Measurements from ENCODE around the gene ADGRB2.

The ADGRB2 gene

DNA sequence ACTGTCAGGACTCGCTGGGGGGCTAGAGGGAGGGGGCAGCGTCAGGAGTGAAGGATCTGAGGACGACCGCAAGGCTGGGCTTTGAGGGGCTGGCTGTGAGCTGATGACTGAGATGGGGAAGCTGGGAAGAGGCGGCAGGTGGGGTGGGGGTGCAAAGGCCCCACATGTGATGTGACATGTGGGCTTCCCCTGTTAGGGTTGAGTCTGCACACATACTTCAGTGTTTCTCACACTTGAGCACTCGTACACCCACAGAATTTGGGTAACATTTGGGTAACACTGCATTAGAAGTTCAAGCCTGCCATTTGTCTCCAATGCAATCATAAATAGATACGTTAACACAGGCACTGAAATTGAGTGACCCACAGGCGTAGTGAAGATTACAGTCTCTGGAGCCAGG, 76.5 kb downstream of the ADGRB2 start:
- H3K4me3 ChIP-seq (ENCODE audit: low read depth, low read length): no peak overlapping the region
- ChIA-PET CTCF (interaction anchor here (0.7 to 1.2 kb wide), 2 partner anchors 13 to 58 kb away, joined by 5 to 8 read pairs; no protein-coding TSS in a partner anchor), POLR2A (no interaction called here)
- H3K27ac ChIP-seq (ENCODE audit: extremely low read depth, low read depth, low read length): no peak overlapping the region
- 0 out of 2 replicates have a peak, but pooled peaks have one; percentile 16 for TF ChIP-seq GLIS2 (tag by site-specific recombination; IDR thresholded peaks at IDR 0.05)
- TF ChIP-seq, protein P1, sequence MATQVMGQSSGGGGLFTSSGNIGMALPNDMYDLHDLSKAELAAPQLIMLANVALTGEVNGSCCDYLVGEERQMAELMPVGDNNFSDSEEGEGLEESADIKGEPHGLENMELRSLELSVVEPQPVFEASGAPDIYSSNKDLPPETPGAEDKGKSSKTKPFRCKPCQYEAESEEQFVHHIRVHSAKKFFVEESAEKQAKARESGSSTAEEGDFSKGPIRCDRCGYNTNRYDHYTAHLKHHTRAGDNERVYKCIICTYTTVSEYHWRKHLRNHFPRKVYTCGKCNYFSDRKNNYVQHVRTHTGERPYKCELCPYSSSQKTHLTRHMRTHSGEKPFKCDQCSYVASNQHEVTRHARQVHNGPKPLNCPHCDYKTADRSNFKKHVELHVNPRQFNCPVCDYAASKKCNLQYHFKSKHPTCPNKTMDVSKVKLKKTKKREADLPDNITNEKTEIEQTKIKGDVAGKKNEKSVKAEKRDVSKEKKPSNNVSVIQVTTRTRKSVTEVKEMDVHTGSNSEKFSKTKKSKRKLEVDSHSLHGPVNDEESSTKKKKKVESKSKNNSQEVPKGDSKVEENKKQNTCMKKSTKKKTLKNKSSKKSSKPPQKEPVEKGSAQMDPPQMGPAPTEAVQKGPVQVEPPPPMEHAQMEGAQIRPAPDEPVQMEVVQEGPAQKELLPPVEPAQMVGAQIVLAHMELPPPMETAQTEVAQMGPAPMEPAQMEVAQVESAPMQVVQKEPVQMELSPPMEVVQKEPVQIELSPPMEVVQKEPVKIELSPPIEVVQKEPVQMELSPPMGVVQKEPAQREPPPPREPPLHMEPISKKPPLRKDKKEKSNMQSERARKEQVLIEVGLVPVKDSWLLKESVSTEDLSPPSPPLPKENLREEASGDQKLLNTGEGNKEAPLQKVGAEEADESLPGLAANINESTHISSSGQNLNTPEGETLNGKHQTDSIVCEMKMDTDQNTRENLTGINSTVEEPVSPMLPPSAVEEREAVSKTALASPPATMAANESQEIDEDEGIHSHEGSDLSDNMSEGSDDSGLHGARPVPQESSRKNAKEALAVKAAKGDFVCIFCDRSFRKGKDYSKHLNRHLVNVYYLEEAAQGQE (tag by site-specific recombination; IDR thresholded peaks at IDR 0.05): no peak
- no peaks in the 10 kb centered on the region for H3K4me1 ChIP-seq (ENCODE audit: control insufficient read depth, insufficient read depth, low read length)
- H3K9me3 ChIP-seq (ENCODE audit: control insufficient read depth, insufficient read depth, low read depth, low read length): no peaks in the 10 kb centered on the region
- no peaks in the 10 kb centered on the region for H3K36me3 ChIP-seq (ENCODE audit: control insufficient read depth in 2 of 2, insufficient read depth in 1 of 2, low read length in 2 of 2)

DNA sequence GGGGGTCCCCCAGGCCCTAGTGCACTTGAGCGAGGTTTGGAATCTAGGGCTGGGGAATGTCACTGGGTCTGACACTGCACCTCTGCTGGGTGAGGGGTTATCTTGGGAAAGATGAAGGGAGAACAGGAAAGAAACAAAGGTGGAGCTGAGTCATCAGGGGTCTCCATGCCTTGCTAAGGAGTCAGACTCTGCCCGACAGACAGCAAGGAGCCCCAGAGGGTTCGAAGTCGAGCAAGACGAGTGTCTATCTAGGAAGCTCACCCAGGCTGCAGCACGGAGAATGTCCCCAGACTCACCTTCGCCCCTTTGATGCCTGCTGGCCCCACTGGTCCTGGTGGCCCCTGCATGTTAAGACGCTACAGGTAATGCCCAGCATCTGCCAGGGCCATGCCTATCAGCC, 78.3 kb downstream of the ADGRB2 start:
- H3K36me3 ChIP-seq (ENCODE audit: control insufficient read depth in 2 of 2, insufficient read depth in 1 of 2, low read length in 2 of 2): no peaks in the 10 kb centered on the region
- CTCF ChIA-PET: interaction anchor here (0.6 to 1.1 kb wide), 3 partner anchors 98 to 356 kb away, joined by 3 read pairs; no protein-coding TSS in a partner anchor
- no peak overlapping the region for H3K27ac ChIP-seq (ENCODE audit: extremely low read depth, low read depth, low read length)
- no peaks in the 10 kb centered on the region for H3K4me1 ChIP-seq (ENCODE audit: control insufficient read depth, insufficient read depth, low read length)
- POLR2A ChIA-PET: no interaction called here
- TF ChIP-seq, protein P2, sequence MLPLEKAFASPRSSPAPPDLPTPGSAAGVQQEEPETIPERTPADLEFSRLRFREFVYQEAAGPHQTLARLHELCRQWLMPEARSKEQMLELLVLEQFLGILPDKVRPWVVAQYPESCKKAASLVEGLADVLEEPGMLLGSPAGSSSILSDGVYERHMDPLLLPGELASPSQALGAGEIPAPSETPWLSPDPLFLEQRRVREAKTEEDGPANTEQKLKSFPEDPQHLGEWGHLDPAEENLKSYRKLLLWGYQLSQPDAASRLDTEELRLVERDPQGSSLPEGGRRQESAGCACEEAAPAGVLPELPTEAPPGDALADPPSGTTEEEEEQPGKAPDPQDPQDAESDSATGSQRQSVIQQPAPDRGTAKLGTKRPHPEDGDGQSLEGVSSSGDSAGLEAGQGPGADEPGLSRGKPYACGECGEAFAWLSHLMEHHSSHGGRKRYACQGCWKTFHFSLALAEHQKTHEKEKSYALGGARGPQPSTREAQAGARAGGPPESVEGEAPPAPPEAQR (tag by site-specific recombination; IDR thresholded peaks at IDR 0.05): no peak
- TF ChIP-seq ZNF830 (tag by site-specific recombination; IDR thresholded peaks at IDR 0.05; ENCODE audit: low read depth) (no peak), ZNF473 (tag by site-specific recombination; IDR thresholded peaks at IDR 0.05) (no peak), ZNF335 (tag by site-specific recombination; conservative IDR thresholded peaks at IDR 0.05) (no peak), ZNF112 (tag by site-specific recombination; IDR thresholded peaks at IDR 0.05) (no peak), ZNF600 (tag by site-specific recombination; IDR thresholded peaks at IDR 0.05) (no peak), GLIS2 (tag by site-specific recombination; IDR thresholded peaks at IDR 0.05) (no peak), ZNF404 (tag by site-specific recombination; IDR thresholded peaks at IDR 0.05) (no peak), ZNF792 (tag by site-specific recombination; IDR thresholded peaks at IDR 0.05) (no peak), ZBTB48 (tag by site-specific recombination; IDR thresholded peaks at IDR 0.05) (no peak), ZNF341 (tag by site-specific recombination; IDR thresholded peaks at IDR 0.05; ENCODE audit: low read depth) (no peak), ZNF202 (tag by site-specific recombination; IDR thresholded peaks at IDR 0.05; ENCODE audit: borderline replicate concordance) (no peak), ZSCAN16 (tag by site-specific recombination; IDR thresholded peaks at IDR 0.05) (no peak)
- TF ChIP-seq, protein P3, sequence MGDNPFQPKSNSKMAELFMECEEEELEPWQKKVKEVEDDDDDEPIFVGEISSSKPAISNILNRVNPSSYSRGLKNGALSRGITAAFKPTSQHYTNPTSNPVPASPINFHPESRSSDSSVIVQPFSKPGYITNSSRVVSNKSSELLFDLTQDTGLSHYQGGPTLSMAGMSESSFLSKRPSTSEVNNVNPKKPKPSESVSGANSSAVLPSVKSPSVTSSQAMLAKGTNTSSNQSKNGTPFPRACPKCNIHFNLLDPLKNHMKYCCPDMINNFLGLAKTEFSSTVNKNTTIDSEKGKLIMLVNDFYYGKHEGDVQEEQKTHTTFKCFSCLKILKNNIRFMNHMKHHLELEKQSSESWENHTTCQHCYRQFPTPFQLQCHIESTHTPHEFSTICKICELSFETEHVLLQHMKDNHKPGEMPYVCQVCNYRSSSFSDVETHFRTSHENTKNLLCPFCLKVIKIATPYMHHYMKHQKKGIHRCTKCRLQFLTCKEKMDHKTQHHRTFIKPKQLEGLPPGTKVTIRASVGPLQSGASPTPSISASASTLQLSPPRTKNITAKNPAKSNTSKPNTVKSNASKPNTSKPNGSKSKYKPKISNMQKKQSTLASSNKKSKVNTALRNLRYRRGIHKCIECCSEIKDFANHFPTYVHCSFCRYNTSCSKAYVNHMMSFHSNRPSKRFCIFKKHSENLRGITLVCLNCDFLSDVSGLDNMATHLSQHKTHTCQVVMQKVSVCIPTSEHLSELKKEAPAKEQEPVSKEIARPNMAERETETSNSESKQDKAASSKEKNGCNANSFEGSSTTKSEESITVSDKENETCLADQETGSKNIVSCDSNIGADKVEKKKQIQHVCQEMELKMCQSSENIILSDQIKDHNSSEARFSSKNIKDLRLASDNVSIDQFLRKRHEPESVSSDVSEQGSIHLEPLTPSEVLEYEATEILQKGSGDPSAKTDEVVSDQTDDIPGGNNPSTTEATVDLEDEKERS (tag by site-specific recombination; IDR thresholded peaks at IDR 0.05): no peak
- TF ChIP-seq, protein P4, sequence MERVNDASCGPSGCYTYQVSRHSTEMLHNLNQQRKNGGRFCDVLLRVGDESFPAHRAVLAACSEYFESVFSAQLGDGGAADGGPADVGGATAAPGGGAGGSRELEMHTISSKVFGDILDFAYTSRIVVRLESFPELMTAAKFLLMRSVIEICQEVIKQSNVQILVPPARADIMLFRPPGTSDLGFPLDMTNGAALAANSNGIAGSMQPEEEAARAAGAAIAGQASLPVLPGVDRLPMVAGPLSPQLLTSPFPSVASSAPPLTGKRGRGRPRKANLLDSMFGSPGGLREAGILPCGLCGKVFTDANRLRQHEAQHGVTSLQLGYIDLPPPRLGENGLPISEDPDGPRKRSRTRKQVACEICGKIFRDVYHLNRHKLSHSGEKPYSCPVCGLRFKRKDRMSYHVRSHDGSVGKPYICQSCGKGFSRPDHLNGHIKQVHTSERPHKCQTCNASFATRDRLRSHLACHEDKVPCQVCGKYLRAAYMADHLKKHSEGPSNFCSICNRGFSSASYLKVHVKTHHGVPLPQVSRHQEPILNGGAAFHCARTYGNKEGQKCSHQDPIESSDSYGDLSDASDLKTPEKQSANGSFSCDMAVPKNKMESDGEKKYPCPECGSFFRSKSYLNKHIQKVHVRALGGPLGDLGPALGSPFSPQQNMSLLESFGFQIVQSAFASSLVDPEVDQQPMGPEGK (tag by site-specific recombination; IDR thresholded peaks at IDR 0.05): no peak
- TF ChIP-seq, protein P5, sequence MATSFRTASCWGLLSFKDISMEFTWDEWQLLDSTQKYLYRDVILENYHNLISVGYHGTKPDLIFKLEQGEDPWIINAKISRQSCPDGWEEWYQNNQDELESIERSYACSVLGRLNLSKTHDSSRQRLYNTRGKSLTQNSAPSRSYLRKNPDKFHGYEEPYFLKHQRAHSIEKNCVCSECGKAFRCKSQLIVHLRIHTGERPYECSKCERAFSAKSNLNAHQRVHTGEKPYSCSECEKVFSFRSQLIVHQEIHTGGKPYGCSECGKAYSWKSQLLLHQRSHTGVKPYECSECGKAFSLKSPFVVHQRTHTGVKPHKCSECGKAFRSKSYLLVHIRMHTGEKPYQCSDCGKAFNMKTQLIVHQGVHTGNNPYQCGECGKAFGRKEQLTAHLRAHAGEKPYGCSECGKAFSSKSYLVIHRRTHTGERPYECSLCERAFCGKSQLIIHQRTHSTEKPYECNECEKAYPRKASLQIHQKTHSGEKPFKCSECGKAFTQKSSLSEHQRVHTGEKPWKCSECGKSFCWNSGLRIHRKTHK (tag by site-specific recombination; IDR thresholded peaks at IDR 0.05): no peak
- TF ChIP-seq, protein P6, sequence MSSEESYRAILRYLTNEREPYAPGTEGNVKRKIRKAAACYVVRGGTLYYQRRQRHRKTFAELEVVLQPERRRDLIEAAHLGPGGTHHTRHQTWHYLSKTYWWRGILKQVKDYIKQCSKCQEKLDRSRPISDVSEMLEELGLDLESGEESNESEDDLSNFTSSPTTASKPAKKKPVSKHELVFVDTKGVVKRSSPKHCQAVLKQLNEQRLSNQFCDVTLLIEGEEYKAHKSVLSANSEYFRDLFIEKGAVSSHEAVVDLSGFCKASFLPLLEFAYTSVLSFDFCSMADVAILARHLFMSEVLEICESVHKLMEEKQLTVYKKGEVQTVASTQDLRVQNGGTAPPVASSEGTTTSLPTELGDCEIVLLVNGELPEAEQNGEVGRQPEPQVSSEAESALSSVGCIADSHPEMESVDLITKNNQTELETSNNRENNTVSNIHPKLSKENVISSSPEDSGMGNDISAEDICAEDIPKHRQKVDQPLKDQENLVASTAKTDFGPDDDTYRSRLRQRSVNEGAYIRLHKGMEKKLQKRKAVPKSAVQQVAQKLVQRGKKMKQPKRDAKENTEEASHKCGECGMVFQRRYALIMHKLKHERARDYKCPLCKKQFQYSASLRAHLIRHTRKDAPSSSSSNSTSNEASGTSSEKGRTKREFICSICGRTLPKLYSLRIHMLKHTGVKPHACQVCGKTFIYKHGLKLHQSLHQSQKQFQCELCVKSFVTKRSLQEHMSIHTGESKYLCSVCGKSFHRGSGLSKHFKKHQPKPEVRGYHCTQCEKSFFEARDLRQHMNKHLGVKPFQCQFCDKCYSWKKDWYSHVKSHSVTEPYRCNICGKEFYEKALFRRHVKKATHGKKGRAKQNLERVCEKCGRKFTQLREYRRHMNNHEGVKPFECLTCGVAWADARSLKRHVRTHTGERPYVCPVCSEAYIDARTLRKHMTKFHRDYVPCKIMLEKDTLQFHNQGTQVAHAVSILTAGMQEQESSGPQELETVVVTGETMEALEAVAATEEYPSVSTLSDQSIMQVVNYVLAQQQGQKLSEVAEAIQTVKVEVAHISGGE (tag by site-specific recombination; conservative IDR thresholded peaks at IDR 0.05; ENCODE audit: low read depth): no peak
- H3K4me3 ChIP-seq (ENCODE audit: low read depth, low read length): no peak overlapping the region
- H3K9me3 ChIP-seq (ENCODE audit: control insufficient read depth, insufficient read depth, low read depth, low read length): no peaks in the 10 kb centered on the region
